HG03558 (cell line): ENCODE results near the gene SSX2IP.
"Not testable (repeated sequence)": the region's sequence is repeated elsewhere in the genome, so short reads cannot be mapped to it uniquely, and the experiment has no call there.

Source experiments
- ATAC-seq: cut with Tn5 transposase; IDR thresholded peaks from one replicate; pipeline ENCODE4 v1.9.1; 2021; ENCODE audit warnings: moderate number of reproducible peaks; ENCODE audit not compliant: unreplicated experiment; ENCODE audit errors: extremely low read depth

Gene SSX2IP

DNA sequence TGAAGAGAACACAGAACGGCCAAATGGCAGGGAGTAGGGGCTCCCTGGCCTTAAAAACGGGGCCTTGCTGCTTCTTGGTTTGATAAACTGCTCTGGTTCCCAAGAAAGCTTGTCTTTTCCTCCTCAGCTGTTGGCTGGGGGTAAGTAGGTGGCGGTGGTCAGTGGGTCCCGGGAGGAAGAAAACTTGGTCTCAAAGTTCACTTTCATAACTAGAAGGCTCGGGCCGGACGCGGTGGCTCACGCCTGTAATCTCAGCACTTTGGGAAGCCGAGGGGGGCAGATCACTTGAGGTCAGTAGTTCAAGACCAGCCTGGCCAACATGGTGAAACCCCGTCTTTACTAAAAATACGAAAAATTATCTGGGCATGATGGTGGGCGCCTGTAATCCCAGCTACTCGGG, 68.7 kb downstream of the SSX2IP start:
- no peak for ATAC-seq

DNA sequence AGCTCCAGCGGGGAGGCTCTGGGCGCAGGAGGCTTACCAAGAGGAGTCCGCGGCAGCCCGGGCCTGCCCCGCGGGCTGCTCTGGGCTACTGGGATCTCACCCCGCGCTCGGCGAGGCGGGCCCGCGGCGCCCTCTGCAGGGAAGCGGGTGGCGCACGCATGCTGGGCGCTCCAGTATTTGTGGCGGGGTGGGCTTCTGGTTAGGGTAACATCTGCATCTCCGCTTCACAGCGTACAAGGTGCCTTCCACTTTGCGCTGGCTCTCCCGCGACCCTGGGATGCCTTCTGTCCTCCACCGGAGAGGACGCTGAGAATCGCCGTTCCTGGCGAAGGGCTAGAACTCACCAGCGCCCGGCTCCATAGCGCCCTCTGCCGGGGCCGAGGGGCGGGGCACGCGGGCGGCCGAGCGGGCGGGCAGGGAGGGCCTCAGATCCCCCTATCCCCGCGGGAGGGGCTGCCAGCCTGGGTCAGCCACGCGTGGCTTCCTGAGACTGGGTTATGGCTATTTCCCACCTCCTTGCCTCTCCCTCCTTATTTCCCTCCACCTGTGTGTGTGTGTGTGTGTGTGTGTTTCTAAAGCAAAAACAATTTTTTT, 69.4 kb downstream of the SSX2IP start:
- ATAC-seq, result peak; percentile 80

DNA sequence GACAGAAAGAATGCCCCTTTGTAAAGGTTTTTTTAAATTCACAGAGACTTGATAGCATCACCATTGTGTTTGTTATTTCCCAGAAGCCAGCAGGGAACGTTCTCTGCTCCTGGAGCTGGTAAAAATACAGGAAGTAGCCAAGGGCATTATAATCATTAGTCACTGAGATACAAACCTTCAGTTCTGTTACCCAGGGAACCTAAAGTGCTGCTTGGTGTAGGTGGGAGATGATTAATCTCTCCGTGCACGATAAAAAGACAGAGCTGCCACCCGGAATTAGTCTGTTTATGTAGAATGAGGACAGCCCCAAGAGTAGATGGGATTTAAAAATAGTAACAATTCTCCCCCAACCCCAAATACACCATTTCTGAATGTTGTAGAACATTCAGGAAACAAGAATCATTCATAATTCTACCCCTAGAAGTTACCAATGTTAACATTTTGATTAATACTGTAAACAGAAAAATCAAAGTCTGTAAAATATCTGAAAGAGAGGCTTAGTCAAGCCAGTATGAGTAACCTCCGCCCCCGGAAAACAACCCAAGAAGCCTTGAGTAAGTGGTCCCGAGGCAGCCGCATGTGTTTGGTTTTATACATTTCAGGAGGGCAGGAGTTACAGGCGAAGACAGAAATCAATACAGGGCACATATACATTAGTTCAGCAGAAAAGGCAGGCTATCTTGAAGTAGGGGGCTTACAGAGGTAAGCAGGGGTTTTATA, 70.7 kb downstream of the SSX2IP start:
- ATAC-seq, result no peak

GRCh38 chr1:84617349-84617748, 72.9 kb downstream of the SSX2IP start:
- no peak for ATAC-seq

DNA sequence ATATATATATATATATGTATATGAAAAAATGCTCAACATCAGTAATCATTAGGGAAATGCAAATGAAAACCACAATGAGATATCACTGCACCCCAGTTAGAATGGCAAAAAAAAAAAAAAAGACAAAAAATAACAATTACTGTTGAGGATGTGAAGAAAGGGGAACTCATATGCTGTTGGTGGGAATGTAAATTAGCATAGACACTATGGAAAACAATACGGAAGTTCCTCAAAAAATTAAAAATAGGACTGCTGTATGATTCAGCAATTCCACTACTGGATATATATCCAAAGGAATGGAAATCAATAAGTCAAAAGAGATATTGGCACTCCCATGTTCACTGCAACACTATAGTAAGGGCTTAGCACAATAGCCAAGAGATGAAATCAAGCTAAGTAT, 74.5 kb downstream of the SSX2IP start:
- ATAC-seq, result no peak

- no peak for ATAC-seq
Observed at GRCh38 chr1:84613887-84614286, 76.4 kb downstream of the SSX2IP start.

GRCh38 chr1:84613026-84613425, 77.2 kb downstream of the SSX2IP start:
- ATAC-seq, result no peak

DNA sequence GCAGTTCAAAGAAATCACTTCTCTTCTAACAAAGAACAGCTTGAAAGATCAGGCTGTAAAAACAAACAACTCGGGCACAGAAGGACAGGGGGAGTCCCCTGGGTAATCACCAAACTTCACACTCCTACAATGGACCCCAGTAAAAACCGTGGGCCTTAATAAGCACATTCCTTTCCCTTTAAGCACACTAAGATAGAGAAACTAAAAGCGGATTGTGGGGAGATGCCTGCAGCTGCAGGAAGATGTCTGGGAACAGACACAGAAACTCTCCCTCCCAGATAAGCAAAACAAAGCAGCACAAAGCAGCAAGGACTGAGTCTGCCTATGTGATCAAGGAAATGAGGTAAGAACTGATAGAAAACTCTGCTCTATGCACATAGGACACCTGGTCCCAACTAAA, 78.5 kb downstream of the SSX2IP start:
- no peak for ATAC-seq

DNA sequence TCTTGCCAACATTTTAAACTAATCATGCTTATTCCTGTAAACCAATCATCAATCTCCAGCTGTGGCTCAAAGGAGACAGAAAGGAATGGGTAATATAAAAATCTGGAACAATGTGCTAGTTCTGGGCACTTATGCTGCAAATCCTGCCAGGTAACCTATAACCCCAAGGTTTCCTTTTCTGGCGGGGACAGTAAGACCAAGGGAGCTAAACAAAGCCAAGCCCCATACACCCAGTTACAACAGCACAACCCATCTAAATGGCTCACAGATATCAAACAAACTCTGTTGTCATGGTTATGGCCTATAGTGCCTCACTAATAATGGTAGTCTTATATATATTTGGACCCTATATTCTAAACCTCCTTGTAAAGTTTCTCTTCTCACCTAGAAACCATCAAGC, 79.2 kb downstream of the SSX2IP start:
- ATAC-seq, result no peak

DNA sequence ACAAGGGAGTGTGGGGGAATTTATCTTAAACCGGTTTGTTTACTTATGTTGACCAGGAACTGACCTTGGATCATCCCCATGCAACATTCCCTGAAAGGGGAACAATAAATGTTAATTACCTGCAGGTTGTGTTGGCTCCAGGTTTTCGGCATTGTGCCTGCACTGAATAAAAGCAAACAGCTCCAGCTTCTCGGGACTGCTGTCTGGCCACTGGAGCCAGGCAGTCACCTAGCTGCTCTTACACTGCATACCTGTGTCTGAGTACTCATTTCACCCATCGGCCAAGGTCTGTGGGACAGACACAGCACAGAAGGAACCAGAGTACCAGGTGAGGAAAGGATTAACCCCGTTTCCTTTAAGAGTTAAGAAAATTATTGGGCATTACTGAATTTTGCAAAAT, 83.3 kb downstream of the SSX2IP start:
- ATAC-seq, result no peak

DNA sequence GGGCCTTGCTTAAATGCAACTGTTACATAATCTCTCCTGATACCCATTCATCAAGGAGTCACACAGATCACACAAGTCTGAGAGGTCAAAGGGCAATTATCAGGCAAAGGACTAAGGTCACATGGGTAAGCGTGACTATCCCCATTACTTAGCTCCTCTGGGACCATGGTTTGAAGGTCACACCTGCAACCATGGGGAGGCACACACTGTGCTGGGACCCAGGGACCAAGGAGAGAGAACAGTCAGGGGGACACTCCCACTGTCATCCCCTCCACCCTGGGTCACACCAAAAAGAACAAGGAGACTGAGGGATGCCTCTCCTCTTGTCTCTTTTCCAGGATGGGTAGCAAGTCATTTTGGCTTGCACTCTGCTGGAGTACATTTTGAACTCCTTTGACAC, 85.1 kb downstream of the SSX2IP start:
- no peak for ATAC-seq

DNA sequence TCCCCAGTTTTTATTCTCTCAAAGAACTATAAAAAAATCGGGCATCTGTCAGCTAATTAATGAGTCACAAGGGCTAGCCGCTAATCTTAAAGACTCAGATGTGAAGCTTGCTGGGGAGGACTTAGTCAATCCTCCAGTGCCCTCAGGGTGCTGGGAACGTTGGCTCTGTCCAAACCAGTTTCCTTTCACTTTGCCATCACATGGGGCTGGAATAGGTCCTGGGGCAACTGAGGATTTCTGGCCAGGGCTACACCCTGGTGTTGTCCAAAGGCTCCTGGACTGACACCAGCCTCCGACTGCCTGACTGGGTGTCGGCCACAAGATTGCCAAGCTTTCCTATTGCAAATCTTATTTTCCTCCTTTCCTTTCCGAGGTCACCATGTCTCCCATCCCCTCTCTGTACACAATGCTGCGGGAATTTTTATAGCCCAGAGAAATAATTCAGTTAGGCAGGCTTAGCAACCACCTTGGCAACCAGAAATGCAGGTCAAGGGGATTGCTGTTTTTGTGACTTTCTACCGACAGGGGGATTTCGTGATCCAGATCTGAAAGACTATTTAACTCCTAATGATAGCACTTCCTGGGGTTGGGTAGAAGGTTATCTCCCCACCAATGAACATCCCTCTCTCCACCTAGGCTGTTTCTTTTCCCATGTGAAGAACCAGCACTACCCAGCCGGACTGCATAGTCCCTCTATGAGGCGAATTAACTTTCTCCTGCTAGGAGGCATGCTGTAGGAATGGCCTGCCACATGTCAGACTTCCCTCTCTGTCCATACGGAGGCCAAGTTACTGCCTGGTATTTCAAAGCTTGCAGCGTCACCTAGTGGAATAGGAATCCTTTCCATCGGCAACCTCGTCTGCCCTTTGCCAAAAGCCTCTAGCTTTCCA, 86.1 kb downstream of the SSX2IP start:
- no peak for ATAC-seq

DNA sequence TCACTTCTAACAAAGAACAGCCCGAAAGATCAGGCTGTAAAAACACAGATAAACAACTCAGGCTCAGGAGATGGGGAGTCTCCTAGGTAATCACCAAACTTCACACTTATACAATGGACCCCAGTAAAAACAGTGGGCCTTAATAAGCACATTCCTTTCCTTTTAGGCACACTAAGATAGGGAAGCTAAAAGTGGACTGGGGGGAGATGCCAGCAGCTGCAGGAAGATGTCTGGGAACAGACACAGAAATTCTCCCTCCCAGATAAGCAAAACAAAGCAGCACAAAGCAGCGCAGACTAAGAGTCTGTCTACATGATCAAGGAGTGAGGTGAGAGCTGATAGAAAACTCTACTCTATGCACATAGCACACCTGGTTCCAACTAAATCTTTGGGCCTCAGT, 87.0 kb downstream of the SSX2IP start:
- no peak for ATAC-seq

- ATAC-seq, result no peak
Observed at GRCh38 chr1:84600796-84601195, 89.5 kb downstream of the SSX2IP start.

DNA sequence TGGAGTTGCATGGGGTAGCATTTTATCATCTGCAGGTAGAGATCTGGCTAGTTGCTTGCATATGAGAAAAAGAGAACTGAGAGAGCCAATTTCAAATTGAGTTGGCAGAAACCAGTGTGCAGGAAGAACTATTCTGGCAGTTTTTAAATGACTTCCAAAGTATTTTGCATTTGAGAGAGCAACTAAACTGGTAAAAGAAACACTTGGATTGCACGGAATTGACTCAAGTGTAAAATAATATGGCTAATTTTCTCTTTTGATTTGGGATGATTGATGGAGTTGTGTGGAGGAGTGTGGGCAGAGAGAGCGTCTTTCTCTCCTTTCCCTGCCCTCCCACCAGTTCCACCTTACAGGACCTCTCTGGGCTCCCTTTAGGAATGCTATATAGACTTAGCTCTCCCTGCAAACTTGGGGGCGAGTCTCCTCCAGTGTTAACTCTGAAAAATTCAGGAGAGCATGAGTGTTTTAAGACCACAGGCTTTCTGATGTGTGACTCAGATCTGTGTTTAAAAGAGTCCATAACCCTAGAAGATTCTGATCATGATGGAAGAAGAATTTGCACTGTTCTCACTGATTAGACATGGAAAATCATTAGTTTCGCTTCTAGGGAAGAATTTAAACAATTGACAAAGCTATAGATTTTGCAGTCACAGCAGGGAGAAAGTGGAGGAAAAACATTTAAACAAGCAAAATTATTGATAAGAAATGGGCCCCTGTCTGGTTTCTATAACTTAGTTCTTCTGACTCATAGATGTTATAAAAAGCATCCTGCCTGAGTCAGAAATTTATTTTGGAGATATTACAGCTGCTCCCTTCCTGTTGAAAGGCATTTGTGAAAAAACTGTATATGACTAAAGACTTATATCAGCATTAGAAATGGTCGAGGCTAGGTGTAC, 91.2 kb downstream of the SSX2IP start:
- peak; percentile 81 for ATAC-seq

DNA sequence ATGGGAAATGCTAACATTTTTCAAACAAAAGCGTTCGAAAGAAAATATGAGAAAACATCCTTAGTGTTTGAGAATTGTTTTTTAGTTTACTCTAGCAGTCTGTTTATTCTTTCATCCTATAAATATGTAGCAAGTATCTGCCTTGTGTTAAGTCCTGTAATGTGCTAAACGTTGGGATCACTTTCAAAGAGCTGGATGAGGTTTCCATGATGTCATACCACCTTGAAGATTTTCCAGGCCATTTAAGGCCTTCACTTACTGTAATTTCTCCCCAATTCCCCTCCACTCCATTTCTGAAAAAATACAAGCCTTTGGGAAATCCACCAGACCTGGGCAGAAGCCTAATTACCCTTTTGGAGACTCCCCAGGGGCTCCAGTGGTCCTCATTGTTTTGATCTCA, 91.8 kb downstream of the SSX2IP start:
- ATAC-seq, result no peak

DNA sequence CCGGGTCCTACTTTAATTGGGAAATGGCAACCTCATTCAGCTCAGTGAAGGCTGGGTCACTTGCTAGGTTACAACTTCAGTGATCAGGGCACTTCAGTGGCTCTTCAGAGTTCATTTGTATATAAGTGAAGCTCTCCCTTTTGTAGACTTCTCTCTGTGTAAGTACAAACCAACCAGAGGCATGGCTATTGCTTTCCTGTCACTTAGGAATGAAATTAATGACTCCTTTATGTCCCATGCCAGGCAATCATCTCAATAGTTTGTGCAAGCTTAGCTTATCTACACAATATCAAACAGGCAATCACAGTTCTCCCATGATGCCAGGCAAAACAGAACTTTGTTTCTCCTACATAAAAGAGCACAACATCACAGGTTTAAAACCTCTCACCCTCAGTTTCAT, 93.2 kb downstream of the SSX2IP start:
- no peak for ATAC-seq

DNA sequence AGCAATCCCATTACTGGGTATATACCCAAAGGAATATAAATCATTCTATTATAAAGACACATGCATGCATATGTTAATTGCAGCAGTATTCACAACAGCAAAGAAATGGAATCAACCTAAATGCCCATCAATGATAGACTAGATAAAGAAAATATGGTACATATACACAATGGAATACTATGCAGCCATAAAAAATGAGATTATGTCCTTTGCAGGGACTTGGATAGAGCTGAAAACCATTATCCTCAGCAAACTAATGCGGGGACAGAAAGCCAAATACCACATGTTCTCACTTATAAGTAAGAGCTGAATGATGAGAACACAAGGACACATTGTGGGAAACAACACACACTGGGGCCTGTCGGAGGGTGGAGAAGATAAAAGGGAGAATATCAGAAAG, 95.3 kb downstream of the SSX2IP start:
- not testable (repeated sequence) for ATAC-seq
